ENCODE data around the gene TESPA1.

DNA sequence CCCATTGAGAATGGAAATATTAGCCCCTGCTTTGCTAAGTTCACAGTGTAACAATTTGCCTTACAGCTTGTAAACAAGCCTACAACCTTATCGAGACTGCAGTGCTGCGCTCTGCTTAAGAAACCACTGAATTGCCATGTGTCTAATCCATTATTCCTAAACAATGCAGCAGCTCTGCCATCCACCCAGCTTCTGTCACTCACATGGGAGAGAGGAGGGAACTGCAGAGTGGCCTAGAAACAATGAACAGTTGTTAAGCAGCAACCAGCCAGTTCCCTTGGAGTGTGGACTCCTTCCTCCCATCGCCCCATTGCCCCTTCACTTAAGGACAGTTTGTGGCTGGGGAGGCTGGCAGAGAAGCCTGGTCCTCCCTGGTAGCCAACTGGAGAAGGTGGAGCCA lies 42.9 kb downstream of the TESPA1 start:
- TF ChIP-seq POLR2A (IDR thresholded peaks at IDR 0.05; ENCODE audit: low read depth, low read length) (no peak), SPI1 (IDR thresholded peaks at IDR 0.05; ENCODE audit: low read depth, low read length) (no peak), POLR2AphosphoS5 (IDR thresholded peaks at IDR 0.05; ENCODE audit: low read depth, low read length) (no peak), POU2F2 (IDR thresholded peaks at IDR 0.05; ENCODE audit: low read depth, low read length) (no peak), TAF1 (IDR thresholded peaks at IDR 0.05; ENCODE audit: low read depth, low read length) (no peak), PAX5 (IDR thresholded peaks at IDR 0.05; ENCODE audit: insufficient read depth, low read length, severe bottlenecking) (no peak)

Data from GM12891 (cell line).